ENCODE measurements around the gene UBR4. TPM values are rescaled to one million over a fixed set of nuclear protein-coding genes. Genes with fewer than 3 reads are reported as not detected.

UBR4 gene
- total RNA-seq, 2 experiments from 2014 or later, result 121 to 126 TPM

DNA sequence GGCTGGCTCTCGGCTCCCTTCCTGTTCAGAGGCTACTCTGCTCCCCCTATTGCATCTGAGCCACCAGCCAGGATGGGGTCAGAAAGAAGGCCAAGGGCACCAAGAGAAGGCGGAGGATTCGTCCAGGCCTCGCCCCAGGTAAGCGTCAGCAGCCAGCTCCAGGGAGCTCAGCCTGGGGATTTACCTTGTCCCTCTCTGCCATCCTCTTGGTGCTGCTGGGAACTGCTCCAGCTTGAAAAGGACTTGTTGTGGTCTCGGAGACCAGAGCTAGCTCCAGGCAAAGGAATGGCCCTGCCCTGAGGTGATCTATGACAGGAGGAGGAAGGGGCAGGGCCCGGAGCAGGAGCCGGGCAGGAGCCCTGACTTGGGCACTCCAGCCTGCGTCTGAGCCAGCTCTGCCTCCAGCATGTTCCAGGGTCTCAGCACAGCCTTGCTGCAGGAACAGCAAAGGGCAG lies 139.8 kb downstream of the UBR4 start:
- no peak for TF ChIP-seq EZH2phosphoT487 (IDR thresholded peaks at IDR 0.05; ENCODE audit: borderline replicate concordance, low read depth, low read length)
- TF ChIP-seq, protein P1, sequence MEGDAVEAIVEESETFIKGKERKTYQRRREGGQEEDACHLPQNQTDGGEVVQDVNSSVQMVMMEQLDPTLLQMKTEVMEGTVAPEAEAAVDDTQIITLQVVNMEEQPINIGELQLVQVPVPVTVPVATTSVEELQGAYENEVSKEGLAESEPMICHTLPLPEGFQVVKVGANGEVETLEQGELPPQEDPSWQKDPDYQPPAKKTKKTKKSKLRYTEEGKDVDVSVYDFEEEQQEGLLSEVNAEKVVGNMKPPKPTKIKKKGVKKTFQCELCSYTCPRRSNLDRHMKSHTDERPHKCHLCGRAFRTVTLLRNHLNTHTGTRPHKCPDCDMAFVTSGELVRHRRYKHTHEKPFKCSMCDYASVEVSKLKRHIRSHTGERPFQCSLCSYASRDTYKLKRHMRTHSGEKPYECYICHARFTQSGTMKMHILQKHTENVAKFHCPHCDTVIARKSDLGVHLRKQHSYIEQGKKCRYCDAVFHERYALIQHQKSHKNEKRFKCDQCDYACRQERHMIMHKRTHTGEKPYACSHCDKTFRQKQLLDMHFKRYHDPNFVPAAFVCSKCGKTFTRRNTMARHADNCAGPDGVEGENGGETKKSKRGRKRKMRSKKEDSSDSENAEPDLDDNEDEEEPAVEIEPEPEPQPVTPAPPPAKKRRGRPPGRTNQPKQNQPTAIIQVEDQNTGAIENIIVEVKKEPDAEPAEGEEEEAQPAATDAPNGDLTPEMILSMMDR (conservative IDR thresholded peaks at IDR 0.05; ENCODE audit: low read length), result no peak
- POLR2A ChIA-PET, result no interaction called here
- Histone ChIP-seq H4K20me1 (ENCODE audit: insufficient read depth, low read length) (no peaks in the 10 kb centered on the region), H3K79me2 (ENCODE audit: insufficient read depth, low read depth, low read length) (no peaks in the 10 kb centered on the region), H3K36me3 (ENCODE audit: insufficient read depth, low read length) (peaks cover 25% of the 10 kb centered on the region), H3K9me2 (ENCODE audit: insufficient read depth, low read length) (no peaks in the 10 kb centered on the region), H2AFZ (ENCODE audit: low read length) (no peak overlapping the region), H3K4me3 (ENCODE audit: low read depth, low read length, poor library complexity, severe bottlenecking) (no peak overlapping the region), H3K9me3 (ENCODE audit: low read length) (no peaks in the 10 kb centered on the region), H3K4me2 (ENCODE audit: low read length) (no peak overlapping the region), H3K27ac (ENCODE audit: low read depth, low read length, poor library complexity, severe bottlenecking) (no peak overlapping the region), H3K4me1 (ENCODE audit: insufficient read depth, low read length, poor library complexity, severe bottlenecking) (no peaks in the 10 kb centered on the region)
- intact Hi-C loops (cut with micrococcal nuclease; ENCODE audit: unreplicated experiment), result no loop called here
- CTCF ChIA-PET (ENCODE audit: unreplicated experiment), result no interaction called here
- BruUV-seq (replicated peaks), result no TSS peak
- no peak for DNase-seq (ENCODE audit: low spot score)

DNA sequence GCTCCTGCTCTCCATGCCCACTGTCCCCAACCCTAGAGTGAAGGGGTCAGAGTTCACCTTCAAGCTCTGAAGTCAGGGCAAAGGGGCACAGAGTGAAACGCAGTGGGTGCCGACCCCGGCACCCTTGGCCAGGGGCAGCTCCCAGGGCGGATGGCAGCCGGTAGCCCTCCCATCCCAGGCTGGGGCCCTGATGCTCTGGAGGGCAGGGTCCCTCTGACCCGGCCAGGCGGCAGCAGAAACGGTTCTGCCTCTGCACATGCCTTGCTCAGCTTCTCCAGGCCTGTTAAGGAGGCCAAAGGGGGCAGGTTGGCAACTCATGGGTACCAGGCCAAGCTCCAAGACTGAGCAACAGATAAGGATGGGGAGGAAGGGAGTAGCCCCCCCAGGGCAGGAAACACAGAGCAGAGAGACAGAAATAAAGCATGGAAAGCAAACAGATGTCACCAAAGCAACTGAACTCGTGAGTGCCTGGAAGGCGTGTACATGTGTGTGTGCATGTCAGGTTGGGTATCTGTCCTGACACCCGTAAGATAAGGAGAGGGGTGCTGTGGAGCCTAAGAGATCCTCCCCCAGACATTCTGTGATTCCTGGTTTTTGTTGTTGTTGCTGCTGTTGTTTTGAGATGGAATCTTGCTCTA lies 141.3 kb downstream of the UBR4 start:
- no peak overlapping the region for H3K27ac ChIP-seq (ENCODE audit: low read depth, low read length, poor library complexity, severe bottlenecking)
- H3K36me3 ChIP-seq (ENCODE audit: insufficient read depth, low read length), result peaks cover 11% of the 10 kb centered on the region
- no peaks in the 10 kb centered on the region for H4K20me1 ChIP-seq (ENCODE audit: insufficient read depth, low read length)
- H3K9me2 ChIP-seq (ENCODE audit: insufficient read depth, low read length), result no peaks in the 10 kb centered on the region
- POLR2A ChIA-PET, result no interaction called here
- no peaks in the 10 kb centered on the region for H3K9me3 ChIP-seq (ENCODE audit: low read length)
- BruUV-seq (replicated peaks), result no TSS peak
- intact Hi-C loops (cut with micrococcal nuclease; ENCODE audit: unreplicated experiment), result no loop called here
- no peak overlapping the region for H2AFZ ChIP-seq (ENCODE audit: low read length)
- no peaks in the 10 kb centered on the region for H3K4me1 ChIP-seq (ENCODE audit: insufficient read depth, low read length, poor library complexity, severe bottlenecking)
- TF ChIP-seq, protein P1 (conservative IDR thresholded peaks at IDR 0.05; ENCODE audit: low read length), result no peak
- TF ChIP-seq EZH2phosphoT487 (IDR thresholded peaks at IDR 0.05; ENCODE audit: borderline replicate concordance, low read depth, low read length), result no peak
- H3K4me3 ChIP-seq (ENCODE audit: low read depth, low read length, poor library complexity, severe bottlenecking), result no peak overlapping the region
- no peak for DNase-seq (ENCODE audit: low spot score)
- no peak overlapping the region for H3K4me2 ChIP-seq (ENCODE audit: low read length)
- CTCF ChIA-PET (ENCODE audit: unreplicated experiment), result no interaction called here
- no peaks in the 10 kb centered on the region for H3K79me2 ChIP-seq (ENCODE audit: insufficient read depth, low read depth, low read length)

DNA sequence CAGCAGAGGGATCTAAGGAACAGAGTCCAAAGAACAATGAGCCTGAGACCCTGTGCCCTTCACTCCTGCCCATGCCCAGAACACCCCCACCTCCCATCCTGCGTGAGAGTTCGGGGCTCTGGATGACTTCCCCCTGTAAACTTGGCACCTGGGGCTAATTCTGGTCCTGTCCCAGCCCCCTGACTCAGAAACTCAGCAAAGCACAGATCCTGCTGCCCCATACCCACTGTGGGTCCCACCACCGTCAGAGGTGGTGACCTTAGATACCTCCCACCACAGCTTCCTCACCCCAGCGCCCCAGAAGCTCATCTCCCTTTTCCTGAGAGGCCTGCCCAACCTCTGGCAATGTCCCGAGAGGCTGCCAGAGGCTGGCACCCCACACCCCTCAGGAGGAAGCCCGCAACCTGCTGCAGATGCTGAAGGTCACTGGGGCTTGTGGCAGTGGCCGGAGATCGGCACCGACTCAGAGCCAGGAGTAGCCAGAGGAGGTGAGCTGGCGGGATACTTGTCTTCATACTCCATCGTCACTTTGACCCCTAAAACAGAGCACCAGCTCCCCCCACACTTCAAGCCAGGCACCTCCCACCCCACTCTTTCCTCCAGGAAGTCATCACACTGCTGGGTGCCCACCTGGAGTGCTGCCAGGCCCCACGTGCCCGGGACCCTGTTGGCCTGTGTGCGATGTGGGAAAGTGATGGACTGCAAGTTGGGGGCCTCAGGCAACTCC lies 142.0 kb downstream of the UBR4 start:
- H3K36me3 ChIP-seq (ENCODE audit: insufficient read depth, low read length), result peaks cover 4% of the 10 kb centered on the region; the same call in 1 of the 2 replicates
- intact Hi-C loops (cut with micrococcal nuclease; ENCODE audit: unreplicated experiment), result no loop called here
- no peaks in the 10 kb centered on the region for H3K9me2 ChIP-seq (ENCODE audit: insufficient read depth, low read length)
- H3K79me2 ChIP-seq (ENCODE audit: insufficient read depth, low read depth, low read length), result no peaks in the 10 kb centered on the region
- no peak overlapping the region for H2AFZ ChIP-seq (ENCODE audit: low read length)
- H3K4me1 ChIP-seq (ENCODE audit: insufficient read depth, low read length, poor library complexity, severe bottlenecking), result no peaks in the 10 kb centered on the region
- CTCF ChIA-PET (ENCODE audit: unreplicated experiment), result no interaction called here
- no peak overlapping the region for H3K4me3 ChIP-seq (ENCODE audit: low read depth, low read length, poor library complexity, severe bottlenecking)
- DNase-seq (ENCODE audit: low spot score), result no peak
- no TSS peak for BruUV-seq (replicated peaks)
- no peak for TF ChIP-seq EZH2phosphoT487 (IDR thresholded peaks at IDR 0.05; ENCODE audit: borderline replicate concordance, low read depth, low read length)
- TF ChIP-seq, protein P1 (conservative IDR thresholded peaks at IDR 0.05; ENCODE audit: low read length), result no peak
- no peaks in the 10 kb centered on the region for H4K20me1 ChIP-seq (ENCODE audit: insufficient read depth, low read length)
- POLR2A ChIA-PET, result no interaction called here
- H3K4me2 ChIP-seq (ENCODE audit: low read length), result no peak overlapping the region
- H3K9me3 ChIP-seq (ENCODE audit: low read length), result no peaks in the 10 kb centered on the region
- no peak overlapping the region for H3K27ac ChIP-seq (ENCODE audit: low read depth, low read length, poor library complexity, severe bottlenecking)

Data from OCI-LY7 (cell line).